GM23338 (cell line): ENCODE results near the gene ESR2. TPM values are rescaled to one million over a fixed set of nuclear protein-coding genes. Genes with fewer than 3 reads are reported as not detected.

Experiments used
- ATAC-seq: fragments of 200-7000 bp; cut with Tn5 transposase; 3 replicates; pipeline ENCODE4 v1.9.1; 2020
- DNase-seq: peaks from one replicate; pipeline ENCODE4 v3.0.0-alpha.2; 2015; ENCODE audit warnings: low spot score
- H2AFZ ChIP-seq: fragments of 200-600 bp; sonication (generic); 2 replicates; pipeline ENCODE4 v1.8.0; 2016; ENCODE audit warnings: antibody characterized with exemption, mild to moderate bottlenecking, moderate library complexity
- H3F3A ChIP-seq: fragments of 200-600 bp; sonication (generic); replicated peaks from 2 replicates; pipeline ENCODE4 v1.8.0; 2017; ENCODE audit warnings: antibody characterized with exemption, mixed run types, low read depth
- H3K27ac ChIP-seq: fragments of 200-600 bp; sonication (generic); 2 replicates; pipeline ENCODE4 v1.6.1; 2016; ENCODE audit warnings: low read depth
- H3K27me3 ChIP-seq: fragments of 200-600 bp; sonication (generic); 2 replicates; pipeline ENCODE4 v1.8.0; 2016; ENCODE audit warnings: mild to moderate bottlenecking, mixed run types, moderate library complexity; ENCODE audit not compliant: insufficient read depth
- H3K36me3 ChIP-seq: fragments of 200-600 bp; sonication (generic); 2 replicates; pipeline ENCODE4 v1.8.0; 2016; ENCODE audit warnings: mild to moderate bottlenecking; ENCODE audit not compliant: insufficient read depth
- H3K4me1 ChIP-seq: fragments of 200-600 bp; sonication (generic); 2 replicates; pipeline ENCODE4 v1.8.0; 2016; ENCODE audit warnings: mild to moderate bottlenecking, moderate library complexity; ENCODE audit not compliant: insufficient read depth
- H3K4me2 ChIP-seq: fragments of 200-600 bp; sonication (generic); 2 replicates; pipeline ENCODE4 v1.7.1; 2017; ENCODE audit warnings: mixed run types
- H3K4me3 ChIP-seq: fragments of 200-600 bp; sonication (generic); 2 replicates; pipeline ENCODE4 v1.6.1; 2016; ENCODE audit warnings: mixed run types
- H3K79me2 ChIP-seq: fragments of 200-600 bp; sonication (generic); replicated peaks from 2 replicates; pipeline ENCODE4 v1.8.0; 2017; ENCODE audit warnings: mild to moderate bottlenecking; ENCODE audit not compliant: insufficient read depth
- H3K9me2 ChIP-seq: fragments of 200-600 bp; sonication (generic); 2 replicates; pipeline ENCODE4 v1.8.0; 2017; ENCODE audit not compliant: insufficient read depth
- H4K20me1 ChIP-seq: fragments of 200-600 bp; sonication (generic); replicated peaks from 2 replicates; pipeline ENCODE4 v1.8.0; 2017; ENCODE audit warnings: mild to moderate bottlenecking; ENCODE audit not compliant: insufficient read depth
- H3K27ac Mint-ChIP-seq: 2 replicates; pipeline ENCODE4 v1.8.0; 2020; ENCODE audit warnings: inconsistent platforms, mild to moderate bottlenecking, moderate library complexity, mixed read lengths
- H3K27me3 Mint-ChIP-seq: 3 replicates; pipeline ENCODE4 v1.8.0; 2022; ENCODE audit warnings: low read depth, mild to moderate bottlenecking, moderate library complexity, mixed read lengths, inconsistent platforms; ENCODE audit not compliant: insufficient read depth, poor library complexity
- H3K36me3 Mint-ChIP-seq: 3 replicates; pipeline ENCODE4 v1.8.0; 2021; ENCODE audit warnings: low read depth, mild to moderate bottlenecking, inconsistent platforms, moderate library complexity, mixed read lengths
- H3K4me1 Mint-ChIP-seq: 3 replicates; pipeline ENCODE4 v1.8.0; 2020; ENCODE audit warnings: mild to moderate bottlenecking, inconsistent platforms, mixed read lengths
- H3K4me3 Mint-ChIP-seq: 3 replicates; pipeline ENCODE4 v1.8.0; 2021; ENCODE audit warnings: moderate library complexity, mild to moderate bottlenecking, inconsistent platforms, mixed read lengths
- H3K9me3 Mint-ChIP-seq: 3 replicates; pipeline ENCODE4 v1.8.0; 2020; ENCODE audit warnings: moderate library complexity, mild to moderate bottlenecking, inconsistent platforms, mixed read lengths
- CREB1 ChIP-seq: fragments of 250-450 bp; sonication (Bioruptor Pico); IDR thresholded peaks from 2 replicates; pipeline ENCODE4 v1.5.0; 2020; ENCODE audit warnings: low read depth, mild to moderate bottlenecking, moderate library complexity
- ETS1 ChIP-seq: IDR thresholded peaks from 2 replicates; pipeline ENCODE4 v1.6.1; 2016; ENCODE audit warnings: antibody characterized with exemption
- EZH2 ChIP-seq: fragments of 200-600 bp; sonication (generic); IDR thresholded peaks from one replicate; pipeline ENCODE4 v1.8.0; 2017; ENCODE audit warnings: antibody characterized with exemption, mild to moderate bottlenecking, low read depth; ENCODE audit not compliant: unreplicated experiment
- EZH2phosphoT487 ChIP-seq: fragments of 200-600 bp; sonication (generic); IDR thresholded peaks from one replicate; pipeline ENCODE4 v1.8.1; 2018; ENCODE audit warnings: antibody characterized with exemption; ENCODE audit not compliant: unreplicated experiment
- JUNB ChIP-seq: IDR thresholded peaks from one replicate; pipeline ENCODE4 v1.6.1; 2016; ENCODE audit warnings: antibody characterized with exemption; ENCODE audit not compliant: unreplicated experiment
- NANOG ChIP-seq: IDR thresholded peaks from 2 replicates; pipeline ENCODE4 v1.6.1; 2016; ENCODE audit warnings: antibody characterized with exemption, borderline replicate concordance
- POLR2AphosphoS5 ChIP-seq: IDR thresholded peaks from 2 replicates; pipeline ENCODE4 v1.6.1; 2016; ENCODE audit warnings: antibody characterized with exemption, low read depth
- STAT1 ChIP-seq: IDR thresholded peaks from one replicate; pipeline ENCODE4 v1.6.1; 2016; ENCODE audit warnings: antibody characterized with exemption; ENCODE audit not compliant: unreplicated experiment
- ZNF114 ChIP-seq: fragments of 250-450 bp; sonication (Bioruptor Pico); IDR thresholded peaks from 2 replicates; pipeline ENCODE4 v1.5.0; 2020; ENCODE audit warnings: mild to moderate bottlenecking, moderate library complexity
- ZNF331 ChIP-seq: fragments of 250-450 bp; sonication (Bioruptor Pico); IDR thresholded peaks from 2 replicates; pipeline ENCODE4 v1.5.0; 2020; ENCODE audit warnings: low read depth, mild to moderate bottlenecking, moderate library complexity
- polyA plus RNA-seq: library from polyadenylated mRNA; unstranded; fragments of >200 nt; fragmentation: Nextera tagmentation; extraction: Ambion mirVana; gene quantifications from 2 replicates; pipeline ENCODE4 v1.2.1, GENCODE V29; 2016
- total RNA-seq: library from RNA; depleted of rRNA; stranded (reverse); fragments of >200 nt; shearing (Covaris generic); gene quantifications from 2 replicates; pipeline ENCODE4 v1.2.3, GENCODE V29; 2014
- TF ChIP-seq, protein P1 (sequence below), 2 experiments: fragments of 200-600 bp in 1 of 2; sonication (generic) in 1 of 2; conservative IDR thresholded peaks; 2 replicates each; pipeline versions ENCODE4 v1.5.1 to v1.6.1; 2016 to 2017; ENCODE audit warnings: antibody characterized with exemption in 2 of 2, low read depth in 2 of 2, mild to moderate bottlenecking in 2 of 2, moderate library complexity in 1 of 2
- TF ChIP-seq, protein P2 (sequence below): fragments of 250-450 bp; sonication (Bioruptor Pico); IDR thresholded peaks from 2 replicates; pipeline ENCODE4 v1.5.0; 2020; ENCODE audit warnings: mild to moderate bottlenecking, moderate library complexity
- TF ChIP-seq, protein P3 (sequence below): IDR thresholded peaks from one replicate; pipeline ENCODE4 v1.6.1; 2018; ENCODE audit warnings: antibody characterized with exemption; ENCODE audit not compliant: unreplicated experiment

Gene ESR2
- total and polyA plus RNA-seq, 2 experiments from 2014 or later = 0.58 to 0.59 TPM

DNA sequence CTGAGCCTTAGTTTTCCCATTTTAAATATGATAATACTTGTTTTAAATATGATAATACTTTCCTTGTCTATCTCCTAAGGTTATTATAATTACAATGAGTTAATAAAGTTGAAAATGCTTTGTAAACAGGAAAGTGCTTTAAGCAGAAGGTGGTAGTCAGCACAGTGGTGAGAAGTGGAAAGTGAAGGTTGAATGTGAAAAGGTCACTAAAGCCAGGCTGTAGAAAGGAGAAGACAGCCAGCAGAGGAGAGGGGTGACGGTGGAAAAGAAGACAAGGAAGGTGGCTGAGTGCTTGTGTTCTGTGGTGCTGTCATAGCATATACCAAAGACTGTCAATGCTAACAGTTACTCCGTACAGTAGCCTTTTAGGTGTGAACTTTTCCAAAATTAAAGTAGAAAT, 117.8 kb downstream of the ESR2 start:
- H3K27me3 ChIP-seq = no peaks in the 10 kb centered on the region
- ATAC-seq (no peak), DNase-seq (no peak)
- H3K4me1 Mint-ChIP-seq = peaks cover 4% of the 10 kb centered on the region
- peaks cover 18% of the 10 kb centered on the region for H3K36me3 Mint-ChIP-seq
- no peak overlapping the region for H3K4me2 ChIP-seq
- no peak overlapping the region for H3K27ac ChIP-seq
- no peak overlapping the region for H3K27ac Mint-ChIP-seq
- H3K27me3 Mint-ChIP-seq = peaks cover 4% of the 10 kb centered on the region
- no peaks in the 10 kb centered on the region; the same call in 1 of the 2 replicates for H3K36me3 ChIP-seq
- TF ChIP-seq EZH2phosphoT487 = no peak
- no peak for TF ChIP-seq ZNF114 (CRISPR knock-in tag)
- TF ChIP-seq, protein P1, sequence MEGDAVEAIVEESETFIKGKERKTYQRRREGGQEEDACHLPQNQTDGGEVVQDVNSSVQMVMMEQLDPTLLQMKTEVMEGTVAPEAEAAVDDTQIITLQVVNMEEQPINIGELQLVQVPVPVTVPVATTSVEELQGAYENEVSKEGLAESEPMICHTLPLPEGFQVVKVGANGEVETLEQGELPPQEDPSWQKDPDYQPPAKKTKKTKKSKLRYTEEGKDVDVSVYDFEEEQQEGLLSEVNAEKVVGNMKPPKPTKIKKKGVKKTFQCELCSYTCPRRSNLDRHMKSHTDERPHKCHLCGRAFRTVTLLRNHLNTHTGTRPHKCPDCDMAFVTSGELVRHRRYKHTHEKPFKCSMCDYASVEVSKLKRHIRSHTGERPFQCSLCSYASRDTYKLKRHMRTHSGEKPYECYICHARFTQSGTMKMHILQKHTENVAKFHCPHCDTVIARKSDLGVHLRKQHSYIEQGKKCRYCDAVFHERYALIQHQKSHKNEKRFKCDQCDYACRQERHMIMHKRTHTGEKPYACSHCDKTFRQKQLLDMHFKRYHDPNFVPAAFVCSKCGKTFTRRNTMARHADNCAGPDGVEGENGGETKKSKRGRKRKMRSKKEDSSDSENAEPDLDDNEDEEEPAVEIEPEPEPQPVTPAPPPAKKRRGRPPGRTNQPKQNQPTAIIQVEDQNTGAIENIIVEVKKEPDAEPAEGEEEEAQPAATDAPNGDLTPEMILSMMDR (conservative IDR thresholded peaks at IDR 0.05; ENCODE audit: low read depth in 2 of 2) = no peak
- no peak for TF ChIP-seq ZNF331 (CRISPR knock-in tag)
- TF ChIP-seq NANOG = no peak
- no peak for TF ChIP-seq STAT1
- TF ChIP-seq, protein P2, sequence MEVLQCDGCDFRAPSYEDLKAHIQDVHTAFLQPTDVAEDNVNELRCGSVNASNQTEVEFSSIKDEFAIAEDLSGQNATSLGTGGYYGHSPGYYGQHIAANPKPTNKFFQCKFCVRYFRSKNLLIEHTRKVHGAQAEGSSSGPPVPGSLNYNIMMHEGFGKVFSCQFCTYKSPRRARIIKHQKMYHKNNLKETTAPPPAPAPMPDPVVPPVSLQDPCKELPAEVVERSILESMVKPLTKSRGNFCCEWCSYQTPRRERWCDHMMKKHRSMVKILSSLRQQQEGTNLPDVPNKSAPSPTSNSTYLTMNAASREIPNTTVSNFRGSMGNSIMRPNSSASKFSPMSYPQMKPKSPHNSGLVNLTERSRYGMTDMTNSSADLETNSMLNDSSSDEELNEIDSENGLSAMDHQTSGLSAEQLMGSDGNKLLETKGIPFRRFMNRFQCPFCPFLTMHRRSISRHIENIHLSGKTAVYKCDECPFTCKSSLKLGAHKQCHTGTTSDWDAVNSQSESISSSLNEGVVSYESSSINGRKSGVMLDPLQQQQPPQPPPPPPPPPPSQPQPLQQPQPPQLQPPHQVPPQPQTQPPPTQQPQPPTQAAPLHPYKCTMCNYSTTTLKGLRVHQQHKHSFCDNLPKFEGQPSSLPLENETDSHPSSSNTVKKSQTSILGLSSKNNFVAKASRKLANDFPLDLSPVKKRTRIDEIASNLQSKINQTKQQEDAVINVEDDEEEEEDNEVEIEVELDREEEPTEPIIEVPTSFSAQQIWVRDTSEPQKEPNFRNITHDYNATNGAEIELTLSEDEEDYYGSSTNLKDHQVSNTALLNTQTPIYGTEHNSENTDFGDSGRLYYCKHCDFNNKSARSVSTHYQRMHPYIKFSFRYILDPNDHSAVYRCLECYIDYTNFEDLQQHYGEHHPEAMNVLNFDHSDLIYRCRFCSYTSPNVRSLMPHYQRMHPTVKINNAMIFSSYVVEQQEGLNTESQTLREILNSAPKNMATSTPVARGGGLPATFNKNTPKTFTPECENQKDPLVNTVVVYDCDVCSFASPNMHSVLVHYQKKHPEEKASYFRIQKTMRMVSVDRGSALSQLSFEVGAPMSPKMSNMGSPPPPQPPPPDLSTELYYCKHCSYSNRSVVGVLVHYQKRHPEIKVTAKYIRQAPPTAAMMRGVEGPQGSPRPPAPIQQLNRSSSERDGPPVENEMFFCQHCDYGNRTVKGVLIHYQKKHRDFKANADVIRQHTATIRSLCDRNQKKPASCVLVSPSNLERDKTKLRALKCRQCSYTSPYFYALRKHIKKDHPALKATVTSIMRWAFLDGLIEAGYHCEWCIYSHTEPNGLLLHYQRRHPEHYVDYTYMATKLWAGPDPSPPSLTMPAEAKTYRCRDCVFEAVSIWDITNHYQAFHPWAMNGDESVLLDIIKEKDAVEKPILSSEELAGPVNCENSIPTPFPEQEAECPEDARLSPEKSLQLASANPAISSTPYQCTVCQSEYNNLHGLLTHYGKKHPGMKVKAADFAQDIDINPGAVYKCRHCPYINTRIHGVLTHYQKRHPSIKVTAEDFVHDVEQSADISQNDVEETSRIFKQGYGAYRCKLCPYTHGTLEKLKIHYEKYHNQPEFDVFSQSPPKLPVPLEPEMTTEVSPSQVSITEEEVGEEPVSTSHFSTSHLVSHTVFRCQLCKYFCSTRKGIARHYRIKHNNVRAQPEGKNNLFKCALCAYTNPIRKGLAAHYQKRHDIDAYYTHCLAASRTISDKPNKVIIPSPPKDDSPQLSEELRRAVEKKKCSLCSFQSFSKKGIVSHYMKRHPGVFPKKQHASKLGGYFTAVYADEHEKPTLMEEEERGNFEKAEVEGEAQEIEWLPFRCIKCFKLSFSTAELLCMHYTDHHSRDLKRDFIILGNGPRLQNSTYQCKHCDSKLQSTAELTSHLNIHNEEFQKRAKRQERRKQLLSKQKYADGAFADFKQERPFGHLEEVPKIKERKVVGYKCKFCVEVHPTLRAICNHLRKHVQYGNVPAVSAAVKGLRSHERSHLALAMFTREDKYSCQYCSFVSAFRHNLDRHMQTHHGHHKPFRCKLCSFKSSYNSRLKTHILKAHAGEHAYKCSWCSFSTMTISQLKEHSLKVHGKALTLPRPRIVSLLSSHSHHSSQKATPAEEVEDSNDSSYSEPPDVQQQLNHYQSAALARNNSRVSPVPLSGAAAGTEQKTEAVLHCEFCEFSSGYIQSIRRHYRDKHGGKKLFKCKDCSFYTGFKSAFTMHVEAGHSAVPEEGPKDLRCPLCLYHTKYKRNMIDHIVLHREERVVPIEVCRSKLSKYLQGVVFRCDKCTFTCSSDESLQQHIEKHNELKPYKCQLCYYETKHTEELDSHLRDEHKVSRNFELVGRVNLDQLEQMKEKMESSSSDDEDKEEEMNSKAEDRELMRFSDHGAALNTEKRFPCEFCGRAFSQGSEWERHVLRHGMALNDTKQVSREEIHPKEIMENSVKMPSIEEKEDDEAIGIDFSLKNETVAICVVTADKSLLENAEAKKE (CRISPR knock-in tag) = no peak
- no peak for TF ChIP-seq JUNB
- TF ChIP-seq, protein P3, sequence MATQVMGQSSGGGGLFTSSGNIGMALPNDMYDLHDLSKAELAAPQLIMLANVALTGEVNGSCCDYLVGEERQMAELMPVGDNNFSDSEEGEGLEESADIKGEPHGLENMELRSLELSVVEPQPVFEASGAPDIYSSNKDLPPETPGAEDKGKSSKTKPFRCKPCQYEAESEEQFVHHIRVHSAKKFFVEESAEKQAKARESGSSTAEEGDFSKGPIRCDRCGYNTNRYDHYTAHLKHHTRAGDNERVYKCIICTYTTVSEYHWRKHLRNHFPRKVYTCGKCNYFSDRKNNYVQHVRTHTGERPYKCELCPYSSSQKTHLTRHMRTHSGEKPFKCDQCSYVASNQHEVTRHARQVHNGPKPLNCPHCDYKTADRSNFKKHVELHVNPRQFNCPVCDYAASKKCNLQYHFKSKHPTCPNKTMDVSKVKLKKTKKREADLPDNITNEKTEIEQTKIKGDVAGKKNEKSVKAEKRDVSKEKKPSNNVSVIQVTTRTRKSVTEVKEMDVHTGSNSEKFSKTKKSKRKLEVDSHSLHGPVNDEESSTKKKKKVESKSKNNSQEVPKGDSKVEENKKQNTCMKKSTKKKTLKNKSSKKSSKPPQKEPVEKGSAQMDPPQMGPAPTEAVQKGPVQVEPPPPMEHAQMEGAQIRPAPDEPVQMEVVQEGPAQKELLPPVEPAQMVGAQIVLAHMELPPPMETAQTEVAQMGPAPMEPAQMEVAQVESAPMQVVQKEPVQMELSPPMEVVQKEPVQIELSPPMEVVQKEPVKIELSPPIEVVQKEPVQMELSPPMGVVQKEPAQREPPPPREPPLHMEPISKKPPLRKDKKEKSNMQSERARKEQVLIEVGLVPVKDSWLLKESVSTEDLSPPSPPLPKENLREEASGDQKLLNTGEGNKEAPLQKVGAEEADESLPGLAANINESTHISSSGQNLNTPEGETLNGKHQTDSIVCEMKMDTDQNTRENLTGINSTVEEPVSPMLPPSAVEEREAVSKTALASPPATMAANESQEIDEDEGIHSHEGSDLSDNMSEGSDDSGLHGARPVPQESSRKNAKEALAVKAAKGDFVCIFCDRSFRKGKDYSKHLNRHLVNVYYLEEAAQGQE = no peak
- TF ChIP-seq EZH2 = no peak
- no peak for TF ChIP-seq ETS1
- no peak for TF ChIP-seq CREB1 (CRISPR knock-in tag)
- TF ChIP-seq POLR2AphosphoS5 = no peak
- no peaks in the 10 kb centered on the region for H4K20me1 ChIP-seq
- H2AFZ ChIP-seq = no peak overlapping the region
- peaks cover 6% of the 10 kb centered on the region; the same call in 1 of the 2 replicates for H3K4me1 ChIP-seq
- H3F3A ChIP-seq = no peaks in the 10 kb centered on the region; the same call in 1 of the 2 replicates
- H3K9me2 ChIP-seq = no peaks in the 10 kb centered on the region
- H3K79me2 ChIP-seq = no peaks in the 10 kb centered on the region
- no peaks in the 10 kb centered on the region; the same call in 2 of the 3 replicates for H3K9me3 Mint-ChIP-seq
- H3K4me3 ChIP-seq = no peak overlapping the region
- H3K4me3 Mint-ChIP-seq = no peak overlapping the region
